ENCODE data around the gene TELO2. TPM values are rescaled to one million over a fixed set of nuclear protein-coding genes. Genes with fewer than 3 reads are reported as not detected.

The TELO2 gene
- total RNA-seq, 1 experiment from 2014 or later = 85.4 TPM

DNA sequence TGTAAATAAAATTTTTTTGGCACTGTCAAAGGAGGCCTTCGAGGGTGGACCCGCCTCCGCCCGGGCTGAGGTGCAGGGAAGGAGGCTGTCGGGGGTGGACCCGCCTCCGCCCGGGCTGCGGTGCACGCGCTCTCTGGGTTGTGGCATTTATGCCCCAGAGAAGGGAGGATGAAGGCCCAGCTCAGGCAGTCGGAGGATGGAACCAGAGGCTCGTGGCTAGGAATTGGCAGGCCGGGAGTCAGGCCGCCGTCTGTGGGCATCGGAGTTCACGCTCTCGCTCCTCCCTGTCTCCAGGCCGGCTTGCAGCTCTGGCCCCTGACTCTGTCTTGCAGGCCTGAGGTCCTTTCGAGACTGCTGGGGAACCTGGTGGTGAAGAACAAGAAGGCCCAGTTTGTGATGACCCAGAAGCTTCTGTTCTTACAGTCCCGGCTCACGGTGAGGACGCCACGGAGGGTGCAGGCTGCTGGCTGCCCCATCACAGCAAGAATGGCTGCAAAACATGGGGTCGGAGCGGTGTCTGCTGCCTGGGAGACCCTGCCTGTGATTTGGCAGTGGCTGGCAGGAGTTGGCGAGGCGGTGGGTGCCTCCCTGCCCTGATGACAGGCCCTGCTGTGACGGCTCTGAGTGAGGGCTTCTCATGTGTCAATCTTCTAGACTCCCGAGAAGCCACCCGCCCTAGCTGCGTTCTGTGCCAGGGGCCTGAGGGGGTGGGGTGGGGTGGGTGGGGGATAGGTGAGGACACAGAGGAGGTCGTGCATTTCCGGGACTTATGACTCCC is 5.9 kb downstream of the TELO2 start:
- Mint-ChIP-seq H3K4me1 (ENCODE audit: low read depth, unreplicated experiment) (no peaks in the 10 kb centered on the region), H3K36me3 (ENCODE audit: insufficient read depth, unreplicated experiment) (peaks cover 48% of the 10 kb centered on the region), H3K27me3 (ENCODE audit: unreplicated experiment) (no peaks in the 10 kb centered on the region), H3K27ac (ENCODE audit: unreplicated experiment) (peak overlapping the region; percentile 42), H3K9me3 (ENCODE audit: low read depth, unreplicated experiment) (no peaks in the 10 kb centered on the region), H3K4me3 (ENCODE audit: low read depth, unreplicated experiment) (no peak overlapping the region)
- TF ChIP-seq, protein P1, sequence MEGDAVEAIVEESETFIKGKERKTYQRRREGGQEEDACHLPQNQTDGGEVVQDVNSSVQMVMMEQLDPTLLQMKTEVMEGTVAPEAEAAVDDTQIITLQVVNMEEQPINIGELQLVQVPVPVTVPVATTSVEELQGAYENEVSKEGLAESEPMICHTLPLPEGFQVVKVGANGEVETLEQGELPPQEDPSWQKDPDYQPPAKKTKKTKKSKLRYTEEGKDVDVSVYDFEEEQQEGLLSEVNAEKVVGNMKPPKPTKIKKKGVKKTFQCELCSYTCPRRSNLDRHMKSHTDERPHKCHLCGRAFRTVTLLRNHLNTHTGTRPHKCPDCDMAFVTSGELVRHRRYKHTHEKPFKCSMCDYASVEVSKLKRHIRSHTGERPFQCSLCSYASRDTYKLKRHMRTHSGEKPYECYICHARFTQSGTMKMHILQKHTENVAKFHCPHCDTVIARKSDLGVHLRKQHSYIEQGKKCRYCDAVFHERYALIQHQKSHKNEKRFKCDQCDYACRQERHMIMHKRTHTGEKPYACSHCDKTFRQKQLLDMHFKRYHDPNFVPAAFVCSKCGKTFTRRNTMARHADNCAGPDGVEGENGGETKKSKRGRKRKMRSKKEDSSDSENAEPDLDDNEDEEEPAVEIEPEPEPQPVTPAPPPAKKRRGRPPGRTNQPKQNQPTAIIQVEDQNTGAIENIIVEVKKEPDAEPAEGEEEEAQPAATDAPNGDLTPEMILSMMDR (IDR thresholded peaks at IDR 0.05; ENCODE audit: unreplicated experiment) = no peak
- CTCF ChIA-PET = no interaction called here
- no peak for DNase-seq
- intact Hi-C loops (cut with micrococcal nuclease; ENCODE audit: unreplicated experiment) = no loop called here
- BruUV-seq (replicated peaks) = no TSS peak

GRCh38 chr16:1499756-1500464 is 6.8 kb downstream of the TELO2 start:
- Mint-ChIP-seq H3K9me3 (ENCODE audit: low read depth, unreplicated experiment) (no peaks in the 10 kb centered on the region), H3K4me3 (ENCODE audit: low read depth, unreplicated experiment) (no peak overlapping the region), H3K4me1 (ENCODE audit: low read depth, unreplicated experiment) (no peaks in the 10 kb centered on the region), H3K27ac (ENCODE audit: unreplicated experiment) (no peak overlapping the region), H3K36me3 (ENCODE audit: insufficient read depth, unreplicated experiment) (peaks cover 50% of the 10 kb centered on the region), H3K27me3 (ENCODE audit: unreplicated experiment) (no peaks in the 10 kb centered on the region)
- TF ChIP-seq, protein P1 (IDR thresholded peaks at IDR 0.05; ENCODE audit: unreplicated experiment) = no peak
- CTCF ChIA-PET = no interaction called here
- no TSS peak for BruUV-seq (replicated peaks)
- no peak for DNase-seq
- intact Hi-C loops (cut with micrococcal nuclease; ENCODE audit: unreplicated experiment) = no loop called here

DNA sequence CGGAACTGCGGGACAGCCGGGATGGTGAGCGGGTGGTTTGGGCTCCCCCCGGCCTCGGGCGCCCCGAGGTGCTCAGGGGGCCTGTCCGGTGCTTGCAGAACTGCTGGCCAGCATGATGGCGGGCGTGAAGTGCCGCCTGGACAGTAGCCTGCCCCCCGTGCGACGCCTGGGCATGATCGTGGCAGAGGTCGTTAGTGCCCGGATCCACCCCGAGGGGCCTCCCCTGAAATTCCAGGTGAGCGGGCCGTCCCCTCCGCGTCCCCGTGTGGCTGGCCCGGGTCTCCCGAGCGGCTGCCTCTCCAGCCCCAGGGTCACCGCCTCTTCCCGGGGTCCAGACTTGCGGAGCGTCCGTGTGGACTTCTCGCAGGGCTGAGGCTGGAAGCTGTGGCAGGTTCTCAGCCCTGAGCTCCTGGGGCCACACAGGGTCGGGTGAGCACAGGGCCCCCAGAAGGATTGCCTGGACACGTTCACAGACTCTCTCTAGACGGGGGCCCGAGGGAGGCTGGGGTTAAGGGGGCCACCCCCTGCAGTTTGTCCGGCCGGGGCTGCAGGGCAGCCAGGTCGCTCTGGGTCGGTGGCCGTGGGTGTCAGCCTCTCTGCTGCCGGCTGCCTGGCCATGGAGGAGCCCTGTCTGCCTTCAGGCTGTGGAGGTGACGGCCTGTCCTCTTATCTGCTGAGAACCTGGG is 7.4 kb downstream of the TELO2 start:
- H3K36me3 Mint-ChIP-seq (ENCODE audit: insufficient read depth, unreplicated experiment) = peaks cover 57% of the 10 kb centered on the region
- H3K4me1 Mint-ChIP-seq (ENCODE audit: low read depth, unreplicated experiment) = no peaks in the 10 kb centered on the region
- H3K9me3 Mint-ChIP-seq (ENCODE audit: low read depth, unreplicated experiment) = no peaks in the 10 kb centered on the region
- no peak for DNase-seq
- intact Hi-C loops (cut with micrococcal nuclease; ENCODE audit: unreplicated experiment) = no loop called here
- no peak overlapping the region for H3K4me3 Mint-ChIP-seq (ENCODE audit: low read depth, unreplicated experiment)
- no peaks in the 10 kb centered on the region for H3K27me3 Mint-ChIP-seq (ENCODE audit: unreplicated experiment)
- TF ChIP-seq, protein P1 (IDR thresholded peaks at IDR 0.05; ENCODE audit: unreplicated experiment) = no peak
- CTCF ChIA-PET = no interaction called here
- no TSS peak for BruUV-seq (replicated peaks)
- H3K27ac Mint-ChIP-seq (ENCODE audit: unreplicated experiment) = no peak overlapping the region

DNA sequence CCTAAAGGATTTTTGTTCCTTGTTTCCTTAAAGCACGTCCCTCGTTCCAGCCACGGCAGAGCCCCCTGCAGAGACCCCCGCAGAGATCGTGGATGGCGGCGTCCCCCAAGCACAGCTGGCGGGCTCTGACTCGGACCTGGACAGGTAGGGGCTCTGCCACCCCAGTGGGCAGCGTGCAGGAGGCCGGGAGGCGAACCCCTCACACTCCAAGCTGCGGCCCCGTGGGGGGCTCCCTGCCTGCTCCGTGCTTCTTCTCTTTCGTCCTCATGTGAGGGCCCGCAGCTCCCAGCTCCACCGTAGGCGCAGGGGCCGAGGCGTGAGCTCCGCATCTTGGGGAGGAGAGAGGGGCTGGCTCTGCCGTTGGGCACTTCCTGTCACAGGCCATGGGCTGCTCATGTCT is 8.5 kb downstream of the TELO2 start:
- TF ChIP-seq, protein P1 (IDR thresholded peaks at IDR 0.05; ENCODE audit: unreplicated experiment) = no peak
- intact Hi-C loops (cut with micrococcal nuclease; ENCODE audit: unreplicated experiment) = no loop called here
- BruUV-seq (replicated peaks) = no TSS peak
- Mint-ChIP-seq H3K27me3 (ENCODE audit: unreplicated experiment) (no peaks in the 10 kb centered on the region), H3K36me3 (ENCODE audit: insufficient read depth, unreplicated experiment) (peaks cover 57% of the 10 kb centered on the region), H3K9me3 (ENCODE audit: low read depth, unreplicated experiment) (no peaks in the 10 kb centered on the region), H3K27ac (ENCODE audit: unreplicated experiment) (no peak overlapping the region), H3K4me3 (ENCODE audit: low read depth, unreplicated experiment) (no peak overlapping the region), H3K4me1 (ENCODE audit: low read depth, unreplicated experiment) (no peaks in the 10 kb centered on the region)
- CTCF ChIA-PET = no interaction called here
- no peak for DNase-seq
